GM12878 (cell line): ENCODE data around the gene AKNA.

Source experiments
- MEF2A ChIP-seq: IDR thresholded peaks from 2 replicates; pipeline ENCODE4 v1.6.1; 2011; ENCODE audit warnings: low read depth, mild to moderate bottlenecking, low read length, moderate library complexity; ENCODE audit not compliant: insufficient read depth
- NBN ChIP-seq: fragments of 450-650 bp; IDR thresholded peaks from 2 replicates; pipeline ENCODE4 v1.6.1; 2016
- NR2C2 ChIP-seq: IDR thresholded peaks from 2 replicates; pipeline ENCODE4 v1.6.1; 2011; ENCODE audit warnings: borderline replicate concordance, low read depth; ENCODE audit not compliant: control insufficient read depth, insufficient read length
- TAF1 ChIP-seq: IDR thresholded peaks from 2 replicates; pipeline ENCODE4 v1.6.1; 2011; ENCODE audit warnings: mild to moderate bottlenecking, low read depth, low read length, borderline replicate concordance

DNA sequence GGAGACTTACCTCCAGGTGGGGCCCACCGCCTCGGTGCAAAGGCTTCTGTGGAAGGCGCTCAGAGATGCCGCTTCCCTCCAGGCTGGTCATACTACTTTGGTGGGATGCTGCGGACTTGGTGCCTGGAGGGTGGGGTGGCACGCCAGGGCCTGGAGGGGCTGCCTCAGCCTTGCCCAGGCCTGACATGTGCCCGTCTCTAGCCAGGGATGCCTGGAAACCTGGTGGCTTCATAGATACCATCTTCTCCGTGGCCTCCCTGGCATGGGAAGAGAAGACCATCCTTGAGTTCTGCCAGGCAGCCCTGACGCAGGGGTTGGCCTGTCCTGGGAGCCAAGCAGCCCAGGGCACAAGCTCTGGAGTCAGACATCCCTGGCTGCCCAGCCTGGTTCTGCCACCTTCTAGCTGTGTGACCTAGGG lies 29.9 kb downstream of the AKNA start:
- TF ChIP-seq TAF1 (no peak), MEF2A (no peak), NR2C2 (no peak), NBN (no peak)
